ENCODE data around the gene CTNNAL1.

The CTNNAL1 gene

GRCh38 chr9:108939975-108940374 lies 73.3 kb downstream of the CTNNAL1 start:
- H2AFZ ChIP-seq (ENCODE audit: low read depth): no peak overlapping the region
- no peaks in the 10 kb centered on the region for H3K27me3 ChIP-seq (ENCODE audit: insufficient read depth, low read depth)
- no peak overlapping the region for H3K4me3 ChIP-seq (IDR thresholded peaks at IDR 0.05; ENCODE audit: insufficient read depth, low read depth, low read length)
- no peaks in the 10 kb centered on the region for H4K20me1 ChIP-seq (ENCODE audit: insufficient read depth)
- no peak overlapping the region for H3K27ac ChIP-seq
- TF ChIP-seq CTCF (conservative IDR thresholded peaks at IDR 0.05; ENCODE audit: low read depth, low read length): no peak
- H3K4me1 ChIP-seq (ENCODE audit: low read depth, poor library complexity, severe bottlenecking): peaks cover 8% of the 10 kb centered on the region
- H3K9ac ChIP-seq: no peak overlapping the region
- H3K36me3 ChIP-seq (ENCODE audit: insufficient read depth): 0 out of 2 replicates have a peak, but pooled peaks cover 6% of the 10 kb centered on the region
- peaks cover 9% of the 10 kb centered on the region; the same call in 1 of the 2 replicates for H3K79me2 ChIP-seq (ENCODE audit: insufficient read depth, low read depth)
- no peak overlapping the region for H3K4me2 ChIP-seq

DNA sequence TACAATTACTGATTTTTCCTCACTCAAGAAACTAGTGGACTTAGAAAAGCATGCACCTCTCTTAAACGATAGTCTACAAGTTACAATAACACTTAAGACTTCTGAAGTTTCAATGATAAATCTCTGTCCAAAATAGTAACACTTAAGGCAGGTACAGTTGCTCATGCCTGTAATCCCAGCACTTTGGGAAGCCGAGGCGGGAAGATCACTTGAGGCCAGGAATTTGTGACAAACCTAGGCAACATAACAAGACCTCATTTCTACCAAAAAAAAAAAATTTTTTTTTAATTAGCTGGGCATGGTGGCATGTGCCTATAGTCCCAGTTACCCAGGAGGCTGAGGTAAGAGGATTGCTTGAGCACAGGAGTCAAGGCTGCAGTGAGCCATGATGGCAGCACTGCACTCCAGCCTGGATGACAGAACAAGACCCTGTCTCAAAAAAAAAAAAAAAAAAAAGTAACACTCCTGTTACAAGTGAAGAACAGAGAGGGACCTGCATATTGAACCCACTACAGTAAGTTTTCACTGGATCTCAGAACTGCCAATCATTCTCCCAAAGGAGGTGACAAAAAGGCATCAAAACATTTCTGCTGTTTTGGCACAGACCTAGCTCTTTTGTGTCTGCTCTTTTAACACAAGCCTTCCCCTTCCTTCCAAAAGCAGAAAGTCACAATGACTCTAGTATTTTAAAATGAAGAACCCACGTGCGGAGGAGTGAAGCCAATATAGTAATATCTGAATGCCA lies 75.6 kb downstream of the CTNNAL1 start:
- Histone ChIP-seq H3K4me3 (IDR thresholded peaks at IDR 0.05; ENCODE audit: insufficient read depth, low read depth, low read length) (no peak overlapping the region), H3K36me3 (ENCODE audit: insufficient read depth) (0 out of 2 replicates have a peak, but pooled peaks cover 2% of the 10 kb centered on the region), H3K4me2 (no peak overlapping the region), H3K9ac (no peak overlapping the region), H3K27me3 (ENCODE audit: insufficient read depth, low read depth) (no peaks in the 10 kb centered on the region), H2AFZ (ENCODE audit: low read depth) (no peak overlapping the region), H3K79me2 (ENCODE audit: insufficient read depth, low read depth) (peaks cover 16% of the 10 kb centered on the region; the same call in 1 of the 2 replicates), H3K4me1 (ENCODE audit: low read depth, poor library complexity, severe bottlenecking) (peaks cover 10% of the 10 kb centered on the region), H3K27ac (no peak overlapping the region), H4K20me1 (ENCODE audit: insufficient read depth) (no peaks in the 10 kb centered on the region)
- TF ChIP-seq CTCF (conservative IDR thresholded peaks at IDR 0.05; ENCODE audit: low read depth, low read length): no peak

DNA sequence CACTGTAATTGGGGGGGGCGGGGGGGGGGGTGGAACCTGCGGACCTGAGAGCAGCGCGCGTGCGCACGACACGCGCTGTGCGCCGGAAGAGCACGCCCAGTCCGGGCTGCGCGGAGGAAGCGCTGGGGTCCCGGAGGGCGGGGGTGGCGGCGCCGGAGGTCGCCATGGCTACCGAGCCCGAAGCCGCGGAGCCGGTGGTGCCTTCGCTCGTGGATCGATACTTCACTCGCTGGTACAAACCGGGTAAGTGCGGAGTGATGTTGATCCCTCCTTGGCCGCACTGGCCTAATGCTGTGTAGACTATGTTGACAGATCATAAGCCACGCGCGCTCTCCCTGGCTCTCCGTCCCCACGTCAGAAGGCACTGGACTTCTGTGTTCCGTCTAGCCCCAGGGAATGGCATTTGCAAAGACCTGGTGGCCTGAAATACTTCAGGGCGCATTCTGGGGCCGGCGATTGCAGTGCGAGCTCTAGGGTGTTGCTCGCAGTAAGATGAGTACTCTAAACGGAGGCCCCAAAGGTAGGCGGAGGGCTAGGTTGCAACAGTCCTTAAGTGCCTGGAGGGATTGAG lies 78.9 kb downstream of the CTNNAL1 start, which contains the start of gene ABITRAM:
Gene ABITRAM (plus strand): TSS at position 78 of the 571 bp plus-strand sequence. CDS start 87 bp downstream, at position 165.
- Histone ChIP-seq H3K9ac (peak within 1 kb of the TSS; percentile 66), H3K4me1 (ENCODE audit: low read depth, poor library complexity, severe bottlenecking) (peaks cover 20% of the 10 kb centered on the region), H4K20me1 (ENCODE audit: insufficient read depth) (no peaks in the 10 kb centered on the region), H3K79me2 (ENCODE audit: insufficient read depth, low read depth) (peaks cover 35% of the 10 kb centered on the region; the same call in 1 of the 2 replicates), H3K27ac (peak within 1 kb of the TSS; percentile 68), H3K4me2 (peak within 1 kb of the TSS; percentile 95), H3K36me3 (ENCODE audit: insufficient read depth) (no peaks in the 10 kb centered on the region), H3K27me3 (ENCODE audit: insufficient read depth, low read depth) (no peaks in the 10 kb centered on the region), H3K4me3 (IDR thresholded peaks at IDR 0.05; ENCODE audit: insufficient read depth, low read depth, low read length) (no peak within 1 kb of the TSS), H2AFZ (ENCODE audit: low read depth) (peak within 1 kb of the TSS; percentile 98)
- TF ChIP-seq CTCF (conservative IDR thresholded peaks at IDR 0.05; ENCODE audit: low read depth, low read length): no peak

DNA sequence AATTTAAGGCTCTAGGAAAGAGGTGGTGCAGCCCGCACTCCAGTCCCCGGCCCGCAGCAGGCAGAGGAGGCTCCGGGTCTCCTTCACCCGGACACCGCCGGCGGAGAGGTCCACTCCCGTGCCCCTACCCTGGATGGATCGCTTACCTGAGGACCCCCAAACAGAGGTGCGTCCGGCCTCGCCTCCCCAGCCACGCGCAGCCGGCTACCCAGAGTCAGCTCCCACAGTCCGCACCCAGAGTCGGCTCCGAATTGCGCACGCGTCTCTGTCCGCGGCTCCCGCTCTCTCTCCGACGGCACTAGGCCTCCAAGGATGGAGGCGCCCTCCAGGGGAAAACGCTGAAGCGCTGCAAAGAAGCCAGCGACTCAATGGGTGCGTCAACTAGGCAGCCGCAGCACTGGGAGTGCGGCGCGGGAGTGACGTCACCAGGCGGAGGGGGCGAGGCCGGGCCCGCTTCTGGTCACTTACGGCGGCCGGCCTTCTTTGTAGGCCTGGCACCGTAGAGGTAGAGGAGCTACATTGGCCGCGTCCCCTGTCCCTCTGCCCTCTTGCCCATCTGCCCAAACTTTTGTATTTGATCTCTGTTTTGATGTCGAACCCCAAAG lies 79.5 kb downstream of the CTNNAL1 start, which contains the start of gene ELP1:
Gene ELP1 (minus strand): TSS at position 407 of the 605 bp plus-strand sequence. CDS start 2,978 bp downstream, outside the sequence.
- peak within 1 kb of the TSS; percentile 66 for H3K9ac ChIP-seq
- H3K4me1 ChIP-seq (ENCODE audit: low read depth, poor library complexity, severe bottlenecking): peaks cover 20% of the 10 kb centered on the region
- H2AFZ ChIP-seq (ENCODE audit: low read depth): peak within 1 kb of the TSS; percentile 98
- H3K27ac ChIP-seq: peak within 1 kb of the TSS; percentile 68
- no peaks in the 10 kb centered on the region for H4K20me1 ChIP-seq (ENCODE audit: insufficient read depth)
- H3K79me2 ChIP-seq (ENCODE audit: insufficient read depth, low read depth): peaks cover 35% of the 10 kb centered on the region; the same call in 1 of the 2 replicates
- no peak for TF ChIP-seq CTCF (conservative IDR thresholded peaks at IDR 0.05; ENCODE audit: low read depth, low read length)
- peak within 1 kb of the TSS; percentile 95 for H3K4me2 ChIP-seq
- H3K4me3 ChIP-seq (IDR thresholded peaks at IDR 0.05; ENCODE audit: insufficient read depth, low read depth, low read length): no peak within 1 kb of the TSS
- 0 out of 2 replicates have a peak, but pooled peaks cover 3% of the 10 kb centered on the region for H3K36me3 ChIP-seq (ENCODE audit: insufficient read depth)
- H3K27me3 ChIP-seq (ENCODE audit: insufficient read depth, low read depth): no peaks in the 10 kb centered on the region

All from KMS-11 (cell line).